Measurements from ENCODE around the gene TCF4.

DNA sequence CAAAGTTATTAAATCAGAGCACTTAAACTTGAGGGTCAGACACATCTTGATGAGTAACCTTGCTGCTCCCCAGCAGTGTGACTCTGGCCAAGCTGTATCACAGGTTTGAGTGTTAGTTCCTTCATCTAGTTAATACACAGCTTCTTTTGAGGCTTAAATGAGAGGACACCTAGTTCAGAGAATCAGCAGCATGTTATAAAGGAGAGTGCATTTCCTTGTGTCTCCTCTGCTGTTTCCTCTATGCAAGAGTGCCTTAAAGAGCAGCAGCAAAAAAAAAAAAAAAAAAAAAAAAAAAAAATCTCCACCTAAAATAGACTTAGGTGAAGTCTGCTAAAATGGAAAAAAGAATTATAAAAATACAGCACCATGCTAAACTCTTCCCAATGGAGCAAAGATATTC is 261.9 kb downstream of the TCF4 start:
- TF ChIP-seq EP300 (IDR thresholded peaks at IDR 0.05): no peak
- TF ChIP-seq, protein P1, sequence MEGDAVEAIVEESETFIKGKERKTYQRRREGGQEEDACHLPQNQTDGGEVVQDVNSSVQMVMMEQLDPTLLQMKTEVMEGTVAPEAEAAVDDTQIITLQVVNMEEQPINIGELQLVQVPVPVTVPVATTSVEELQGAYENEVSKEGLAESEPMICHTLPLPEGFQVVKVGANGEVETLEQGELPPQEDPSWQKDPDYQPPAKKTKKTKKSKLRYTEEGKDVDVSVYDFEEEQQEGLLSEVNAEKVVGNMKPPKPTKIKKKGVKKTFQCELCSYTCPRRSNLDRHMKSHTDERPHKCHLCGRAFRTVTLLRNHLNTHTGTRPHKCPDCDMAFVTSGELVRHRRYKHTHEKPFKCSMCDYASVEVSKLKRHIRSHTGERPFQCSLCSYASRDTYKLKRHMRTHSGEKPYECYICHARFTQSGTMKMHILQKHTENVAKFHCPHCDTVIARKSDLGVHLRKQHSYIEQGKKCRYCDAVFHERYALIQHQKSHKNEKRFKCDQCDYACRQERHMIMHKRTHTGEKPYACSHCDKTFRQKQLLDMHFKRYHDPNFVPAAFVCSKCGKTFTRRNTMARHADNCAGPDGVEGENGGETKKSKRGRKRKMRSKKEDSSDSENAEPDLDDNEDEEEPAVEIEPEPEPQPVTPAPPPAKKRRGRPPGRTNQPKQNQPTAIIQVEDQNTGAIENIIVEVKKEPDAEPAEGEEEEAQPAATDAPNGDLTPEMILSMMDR (IDR thresholded peaks at IDR 0.05): no peak
- TF ChIP-seq POLR2AphosphoS5 (IDR thresholded peaks at IDR 0.05): no peak
- TF ChIP-seq POLR2A (IDR thresholded peaks at IDR 0.05): no peak

Measured in upper lobe of left lung (tissue), 4 donors.